CD4-positive, alpha-beta T cell treated with Interleukin-2 at 100 ng/mL for 4 hours (primary cell): ENCODE results near the gene ARHGEF9.
"Not testable (repeated sequence)": the region's sequence is repeated elsewhere in the genome, so short reads cannot be mapped to it uniquely, and the experiment has no call there.

Experiments used
- DNase-seq: peaks from one replicate; pipeline ENCODE4 v3.0.0-alpha.2; 2020; ENCODE audit warnings: low spot score

Gene ARHGEF9

DNA sequence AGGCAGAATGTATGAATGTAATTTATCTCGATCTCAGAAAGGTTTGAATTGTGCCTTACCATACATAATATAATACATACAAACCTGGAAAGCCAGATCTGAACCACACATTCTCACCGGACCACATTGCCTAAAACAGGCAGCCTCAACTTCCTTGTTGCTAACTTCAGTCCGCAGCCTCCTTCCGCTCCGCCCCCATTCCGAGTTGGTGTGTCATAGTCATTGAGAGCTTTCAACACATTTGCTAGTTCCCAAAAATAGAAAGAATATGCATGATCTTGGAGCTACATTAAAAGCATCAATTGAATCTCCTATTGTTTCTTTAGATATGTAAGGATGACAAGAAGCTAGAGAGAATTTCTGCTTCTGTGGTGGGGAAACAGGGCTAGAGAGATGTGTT, 127.2 kb downstream of the ARHGEF9 start:
- no peak for DNase-seq

- DNase-seq: no peak
Observed at GRCh38 chrX:63656871-63657580, 128.0 kb downstream of the ARHGEF9 start.

DNA sequence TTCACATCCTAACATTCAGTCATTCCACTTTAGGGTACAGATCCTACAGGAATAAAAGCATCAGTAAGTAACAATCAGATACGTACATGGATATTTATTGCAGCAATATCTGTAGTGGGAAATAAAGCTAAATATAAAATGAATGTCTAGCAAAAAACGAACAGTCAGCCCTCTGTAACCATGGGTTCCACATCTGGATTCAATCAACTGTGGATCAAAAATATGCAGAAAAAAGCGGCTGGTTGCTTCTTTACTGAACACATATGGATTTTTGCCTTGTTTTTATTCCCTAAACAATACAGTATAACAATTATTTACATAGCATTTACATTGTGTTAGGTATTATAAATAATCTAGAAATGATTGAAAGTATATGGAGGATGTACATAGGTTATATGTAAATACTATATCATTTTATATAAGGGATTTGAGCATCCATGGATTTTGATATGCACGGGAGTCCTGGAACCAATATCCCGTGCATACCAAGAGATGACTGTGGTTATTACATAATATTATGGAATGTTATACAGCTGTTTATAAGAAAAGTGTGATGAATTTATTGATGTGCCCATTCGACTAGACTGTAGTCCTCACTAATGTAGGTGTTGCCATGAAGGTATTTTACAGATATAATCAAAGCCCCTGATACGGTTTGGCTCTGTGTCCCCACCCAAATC, 132.8 kb downstream of the ARHGEF9 start:
- no peak for DNase-seq

GRCh38 chrX:63645748-63646147, 139.3 kb downstream of the ARHGEF9 start:
- DNase-seq: not testable (repeated sequence)

DNA sequence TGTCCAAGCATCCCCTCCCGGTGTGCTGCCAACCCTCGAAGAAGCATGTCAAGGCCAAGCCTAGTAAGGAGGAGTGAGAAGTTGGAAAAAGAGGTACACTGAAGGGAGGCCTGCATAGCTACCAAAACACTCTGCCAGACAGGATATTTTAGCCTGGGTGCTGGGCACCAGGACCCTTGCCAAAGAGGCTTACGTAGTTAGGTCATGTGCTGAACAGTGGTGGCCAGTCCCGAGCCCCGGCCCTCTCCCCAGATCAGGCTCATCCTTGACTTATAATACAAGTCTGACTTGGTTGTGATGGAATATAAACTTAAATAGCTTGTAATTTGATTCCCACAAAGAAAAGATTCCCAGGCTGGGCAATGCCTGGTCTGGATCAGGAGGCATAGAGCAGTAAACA, 149.3 kb downstream of the ARHGEF9 start:
- no peak for DNase-seq

GRCh38 chrX:63613531-63614028, 171.4 kb downstream of the ARHGEF9 start:
- no peak for DNase-seq

DNA sequence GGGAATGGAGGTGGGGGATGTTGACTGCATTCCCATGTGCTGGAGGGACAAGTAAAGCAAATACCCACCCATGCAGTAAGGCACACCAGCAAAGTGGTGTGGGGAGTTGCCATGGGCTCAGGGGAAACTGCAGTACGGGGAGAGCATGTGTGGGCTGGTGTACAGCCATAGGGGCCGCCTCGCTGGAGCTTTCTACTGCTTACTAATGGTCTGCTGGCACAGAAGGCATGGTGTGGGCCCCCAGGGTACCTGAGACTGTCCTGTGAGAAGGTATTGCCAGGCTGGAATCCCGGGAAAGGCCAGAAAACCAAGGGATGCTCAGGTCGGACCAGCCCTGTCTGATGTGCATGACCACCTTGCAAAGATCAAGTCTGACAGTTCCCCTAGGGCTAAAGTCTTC, 199.1 kb downstream of the ARHGEF9 start:
- no peak for DNase-seq
